K562 (cell line): Measurements from ENCODE around the gene SAFB. TPM values are rescaled to one million over a fixed set of nuclear protein-coding genes. Genes with fewer than 3 reads are reported as not detected.

Experiments
- ATAC-seq: fragments of 200-7000 bp; cut with Tn5 transposase; 3 replicates; pipeline ENCODE4 v1.9.1; 2020; ENCODE audit warnings: moderate library complexity
- BruUV-seq: library from RNA; stranded (reverse); fragments of 400-500 nt; replicated peaks from 2 replicates; lab custom pipeline; 2021; lab: Mats Ljungman, UMichigan
- CTCF ChIA-PET: fragments of 300-600 bp; formaldehyde crosslinking; extraction: SDS; loops from one replicate; lab custom pipeline; 2021; ENCODE audit warnings: low intra/inter-chr PET ratio; lab: Yijun Ruan, JAX
- POLR2A ChIA-PET: fragments of 300-600, 350-650 bp; sonication (Branson Sonifier 250); formaldehyde crosslinking; extraction: SDS; loops from one replicate; lab custom pipeline; 2021; ENCODE audit warnings: antibody characterized with exemption, inconsistent platforms; lab: Yijun Ruan, JAX
- DNase-seq, 4 experiments: peaks; one replicate each; pipeline versions ENCODE4 v3.0.0 to v3.0.0-alpha.2; 2011 to 2018; ENCODE audit warnings: low spot score in 3 of 4, mixed read lengths in 3 of 4; ENCODE audit errors: extremely low read depth in 1 of 4
- FAIRE-seq: peaks from 2 replicates; lab custom pipeline; 2011; peaks lifted over from hg19 to GRCh38; lab: Jason Lieb, UNC
- H2AFZ ChIP-seq: 2 replicates; pipeline ENCODE4 v1.6.0; 2011; ENCODE audit warnings: low read depth, low read length, control low read depth, inconsistent platforms
- H3K27ac ChIP-seq: fragments of 200-600 bp; 3 replicates; pipeline ENCODE4 v1.8.0; 2011; ENCODE audit warnings: low read depth, mild to moderate bottlenecking, control low read depth, inconsistent platforms, low read length, moderate library complexity, mixed read lengths; ENCODE audit errors: extremely low read depth
- H3K27me3 ChIP-seq, 2 experiments: fragments of 300-600 bp in 1 of 2; 2 replicates in 1 of 2; 3 replicates in 1 of 2; pipeline versions ENCODE4 v1.6.0 to v1.8.0; 2011; ENCODE audit warnings: inconsistent platforms in 2 of 2, low read length in 2 of 2, mild to moderate bottlenecking in 1 of 2, mixed read lengths in 1 of 2, moderate library complexity in 1 of 2; ENCODE audit not compliant: control insufficient read depth in 2 of 2, insufficient read depth in 2 of 2
- H3K36me3 ChIP-seq: fragments of 300-600 bp; 3 replicates; pipeline ENCODE4 v1.8.0; 2011; ENCODE audit warnings: mild to moderate bottlenecking, low read length, inconsistent platforms; ENCODE audit not compliant: control insufficient read depth, insufficient read depth
- H3K4me1 ChIP-seq, 2 experiments: fragments of 200-600 bp in 1 of 2; replicated peaks in 1 of 2; 2 replicates in 1 of 2; 3 replicates in 1 of 2; pipeline versions ENCODE4 v1.5.1 to v1.8.0; 2011; ENCODE audit warnings: inconsistent platforms in 2 of 2, low read length in 2 of 2, mild to moderate bottlenecking in 1 of 2, mixed read lengths in 1 of 2, moderate library complexity in 1 of 2; ENCODE audit not compliant: control insufficient read depth in 2 of 2, insufficient read depth in 2 of 2
- H3K4me2 ChIP-seq: 2 replicates; pipeline ENCODE4 v1.6.1; 2011; ENCODE audit warnings: low read length, control low read depth, inconsistent platforms, mixed read lengths; ENCODE audit not compliant: insufficient read depth
- H3K4me3 ChIP-seq: fragments of 200-600 bp; sonication (generic), shearing (Covaris generic); 2 replicates; pipeline ENCODE4 v1.5.1; 2016; ENCODE audit warnings: control low read depth, inconsistent platforms
- H3K79me2 ChIP-seq: fragments of 200-600 bp; 3 replicates; pipeline ENCODE4 v1.8.0; 2011; ENCODE audit warnings: low read length, inconsistent platforms; ENCODE audit not compliant: control insufficient read depth, insufficient read depth
- H3K9ac ChIP-seq, 2 experiments: 2 replicates each; pipeline versions ENCODE4 v1.6.0 to v1.6.1; 2011; ENCODE audit warnings: low read depth in 2 of 2, low read length in 2 of 2, control low read depth in 1 of 2, inconsistent platforms in 1 of 2, mild to moderate bottlenecking in 1 of 2, mixed read lengths in 1 of 2; ENCODE audit not compliant: insufficient read depth in 1 of 2
- H3K9me1 ChIP-seq: one replicate; pipeline ENCODE4 v1.6.0; 2011; ENCODE audit warnings: inconsistent platforms, mild to moderate bottlenecking, low read length, moderate library complexity; ENCODE audit not compliant: control insufficient read depth, insufficient read depth
- H3K9me3 ChIP-seq: replicated peaks from 2 replicates; pipeline ENCODE4 v1.5.1; 2011; ENCODE audit warnings: low read depth, low read length, inconsistent platforms; ENCODE audit not compliant: control insufficient read depth, insufficient read depth
- H4K20me1 ChIP-seq: replicated peaks from 2 replicates; pipeline ENCODE4 v1.6.1; 2011; ENCODE audit warnings: low read length, inconsistent platforms, mixed read lengths; ENCODE audit not compliant: control insufficient read depth, insufficient read depth
- BACH1 ChIP-seq: fragments of 200-800 bp; sonication (Bioruptor generic); IDR thresholded peaks from 2 replicates; pipeline ENCODE4 v1.6.1; 2016; ENCODE audit warnings: missing genetic modification characterization, missing compliant biosample characterization
- CBFA2T2 ChIP-seq: fragments of 450-650 bp; conservative IDR thresholded peaks from 2 replicates; pipeline ENCODE4 v1.6.1; 2017; ENCODE audit warnings: mild to moderate bottlenecking
- MTA3 ChIP-seq: fragments of 450-650 bp; formaldehyde crosslinking; IDR thresholded peaks from 2 replicates; pipeline ENCODE4 v1.6.1; 2017; ENCODE audit warnings: mild to moderate bottlenecking, borderline replicate concordance
- NFRKB ChIP-seq: fragments of 450-650 bp; IDR thresholded peaks from 2 replicates; pipeline ENCODE4 v1.6.1; 2016; ENCODE audit warnings: low read depth
- PCBP2 ChIP-seq: fragments of 200-400 bp; formaldehyde crosslinking; IDR thresholded peaks from 2 replicates; pipeline ENCODE4 v1.6.1; 2018; ENCODE audit warnings: low read length, low read depth, mild to moderate bottlenecking, moderate library complexity; ENCODE audit not compliant: poor library complexity, severe bottlenecking
- PHF21A ChIP-seq: fragments of 450-650 bp; IDR thresholded peaks from 2 replicates; pipeline ENCODE4 v1.6.1; 2017; ENCODE audit warnings: low read depth, borderline replicate concordance
- SMAD4 ChIP-seq: fragments of 250-450 bp; sonication (Bioruptor Pico); conservative IDR thresholded peaks from 2 replicates; pipeline ENCODE4 v1.8.0; 2021; ENCODE audit warnings: inconsistent platforms, mild to moderate bottlenecking, moderate library complexity
- SMARCC2 ChIP-seq: fragments of 450-650 bp; IDR thresholded peaks from 2 replicates; pipeline ENCODE4 v1.6.1; 2017; ENCODE audit warnings: antibody characterized with exemption, moderate library complexity, mild to moderate bottlenecking, low read depth
- SP1 ChIP-seq: sonication (generic); formaldehyde crosslinking; IDR thresholded peaks from 2 replicates; pipeline ENCODE4 v1.8.1; 2022; ENCODE audit warnings: mild to moderate bottlenecking, missing genetic modification reagents
- ZFPM2 ChIP-seq: fragments of 250-450 bp; sonication (Bioruptor Pico); IDR thresholded peaks from 2 replicates; pipeline ENCODE4 v1.5.1; 2022; ENCODE audit warnings: mild to moderate bottlenecking
- ZNF134 ChIP-seq: fragments of 250-450 bp; sonication (Bioruptor Pico); conservative IDR thresholded peaks from 2 replicates; pipeline ENCODE4 v1.4.0; 2020
- WGBS: fragments of 100-300 bp; shearing (Covaris generic); methylation state at CpG from one replicate; pipeline ENCODE4 v1.1.6; 2016; ENCODE audit warnings: low coverage, mixed read lengths; ENCODE audit not compliant: insufficient coverage; ENCODE audit errors: missing lambda C conversion rate; 5-methylcytosine and 5-hydroxymethylcytosine counted together
- in situ Hi-C: fragments of 300-500 bp; cut with MboI; formaldehyde crosslinking; loops from 4 replicates; pipeline ENCODE4 v1.15.0; 2018; ENCODE audit warnings: inconsistent platforms, mixed read lengths
- intact Hi-C: fragments of 100-400 bp; cut with micrococcal nuclease; formaldehyde crosslinking; loops from 2 replicates; pipeline ENCODE4 v1.14.2; 2022
- polyA plus RNA-seq, 8 experiments: library from polyadenylated mRNA; depleted of rRNA in 4 of 8; stranded (reverse) in 5 of 8; unstranded in 3 of 8; fragments of >200 nt; fragmentation: Nextera tagmentation in 2 of 8; fragmentation: Illumina TruSeq in 1 of 8; extraction: Ambion mirVana in 2 of 8; extraction: Trizol in 1 of 8; gene quantifications; 2 replicates each; pipeline versions ENCODE4 v1.2.1 to v1.2.3, GENCODE V29; 2011 to 2014; ENCODE audit warnings: inconsistent platforms in 1 of 8, missing spikeins in 1 of 8
- total RNA-seq, 7 experiments: library from RNA; depleted of rRNA in 6 of 7; stranded (reverse); fragments of >200 nt in 6 of 7; fragmentation: Illumina TruSeq in 2 of 7; extraction: Trizol in 2 of 7; gene quantifications; 2 replicates each; pipeline versions ENCODE4 v1.2.1 to v1.2.3, GENCODE V29; 2011 to 2021; ENCODE audit warnings: low replicate concordance in 1 of 7
- TF ChIP-seq, protein P1 (sequence below): sonication (generic); formaldehyde crosslinking; IDR thresholded peaks from 2 replicates; pipeline ENCODE4 v1.8.1; 2023; ENCODE audit warnings: missing genetic modification reagents, mild to moderate bottlenecking, borderline replicate concordance
- TF ChIP-seq, protein P2 (sequence below): fragments of 200-800 bp; sonication (Bioruptor generic); IDR thresholded peaks from 2 replicates; pipeline ENCODE4 v1.6.1; 2017; ENCODE audit warnings: missing genetic modification characterization, missing compliant biosample characterization
- TF ChIP-seq, protein P3 (sequence below): fragments of 250-450 bp; sonication (Bioruptor Pico); IDR thresholded peaks from 2 replicates; pipeline ENCODE4 v1.4.0; 2020; ENCODE audit warnings: mild to moderate bottlenecking, moderate library complexity, borderline replicate concordance
- TF ChIP-seq, protein P4 (sequence below): fragments of 250-450 bp; sonication (Bioruptor Pico); IDR thresholded peaks from 2 replicates; pipeline ENCODE4 v1.8.0; 2021; ENCODE audit warnings: moderate library complexity, mild to moderate bottlenecking, inconsistent platforms

SAFB gene
- total and polyA plus RNA-seq, 9 of the 15 experiments (the other 6 are each of a cell fraction or from before 2014, with no cell fraction given), result 1.1 to 151 (median 83.1) TPM

DNA sequence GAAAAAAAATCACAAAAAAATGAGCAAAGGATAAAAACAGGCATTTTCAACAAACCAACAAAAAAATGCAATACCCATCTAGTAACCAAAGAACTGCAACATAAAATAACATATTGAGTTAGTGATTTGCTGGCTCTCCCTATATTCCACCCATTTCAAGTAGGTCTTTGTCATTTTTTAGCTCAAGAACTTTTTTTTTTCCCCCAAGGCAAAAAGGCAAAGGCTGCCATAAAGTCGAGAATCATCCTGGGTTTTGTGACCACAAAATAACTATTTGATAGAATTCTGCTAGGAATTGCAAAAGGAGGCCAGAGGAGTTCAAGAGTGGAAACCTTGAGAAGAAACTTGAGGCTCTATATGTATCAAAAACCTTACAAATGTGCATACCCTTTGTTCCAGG lies 5.8 kb upstream of the SAFB start:
- H4K20me1 ChIP-seq, result peaks cover 4% of the 10 kb centered on the region; the same call in 1 of the 2 replicates
- in situ Hi-C loops, result no loop called here
- no peak for TF ChIP-seq PCBP2
- TF ChIP-seq SP1 (CRISPR knock-in tag), result no peak
- TF ChIP-seq, protein P1, sequence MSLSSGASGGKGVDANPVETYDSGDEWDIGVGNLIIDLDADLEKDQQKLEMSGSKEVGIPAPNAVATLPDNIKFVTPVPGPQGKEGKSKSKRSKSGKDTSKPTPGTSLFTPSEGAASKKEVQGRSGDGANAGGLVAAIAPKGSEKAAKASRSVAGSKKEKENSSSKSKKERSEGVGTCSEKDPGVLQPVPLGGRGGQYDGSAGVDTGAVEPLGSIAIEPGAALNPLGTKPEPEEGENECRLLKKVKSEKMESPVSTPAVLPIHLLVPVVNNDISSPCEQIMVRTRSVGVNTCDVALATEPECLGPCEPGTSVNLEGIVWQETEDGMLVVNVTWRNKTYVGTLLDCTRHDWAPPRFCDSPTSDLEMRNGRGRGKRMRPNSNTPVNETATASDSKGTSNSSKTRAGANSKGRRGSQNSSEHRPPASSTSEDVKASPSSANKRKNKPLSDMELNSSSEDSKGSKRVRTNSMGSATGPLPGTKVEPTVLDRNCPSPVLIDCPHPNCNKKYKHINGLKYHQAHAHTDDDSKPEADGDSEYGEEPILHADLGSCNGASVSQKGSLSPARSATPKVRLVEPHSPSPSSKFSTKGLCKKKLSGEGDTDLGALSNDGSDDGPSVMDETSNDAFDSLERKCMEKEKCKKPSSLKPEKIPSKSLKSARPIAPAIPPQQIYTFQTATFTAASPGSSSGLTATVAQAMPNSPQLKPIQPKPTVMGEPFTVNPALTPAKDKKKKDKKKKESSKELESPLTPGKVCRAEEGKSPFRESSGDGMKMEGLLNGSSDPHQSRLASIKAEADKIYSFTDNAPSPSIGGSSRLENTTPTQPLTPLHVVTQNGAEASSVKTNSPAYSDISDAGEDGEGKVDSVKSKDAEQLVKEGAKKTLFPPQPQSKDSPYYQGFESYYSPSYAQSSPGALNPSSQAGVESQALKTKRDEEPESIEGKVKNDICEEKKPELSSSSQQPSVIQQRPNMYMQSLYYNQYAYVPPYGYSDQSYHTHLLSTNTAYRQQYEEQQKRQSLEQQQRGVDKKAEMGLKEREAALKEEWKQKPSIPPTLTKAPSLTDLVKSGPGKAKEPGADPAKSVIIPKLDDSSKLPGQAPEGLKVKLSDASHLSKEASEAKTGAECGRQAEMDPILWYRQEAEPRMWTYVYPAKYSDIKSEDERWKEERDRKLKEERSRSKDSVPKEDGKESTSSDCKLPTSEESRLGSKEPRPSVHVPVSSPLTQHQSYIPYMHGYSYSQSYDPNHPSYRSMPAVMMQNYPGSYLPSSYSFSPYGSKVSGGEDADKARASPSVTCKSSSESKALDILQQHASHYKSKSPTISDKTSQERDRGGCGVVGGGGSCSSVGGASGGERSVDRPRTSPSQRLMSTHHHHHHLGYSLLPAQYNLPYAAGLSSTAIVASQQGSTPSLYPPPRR (CRISPR knock-in tag), result no peak
- TF ChIP-seq ZNF134, result no peak
- no peak for TF ChIP-seq PHF21A
- no peak for TF ChIP-seq NFRKB
- TF ChIP-seq BACH1, result no peak
- TF ChIP-seq MTA3, result no peak
- TF ChIP-seq, protein P2, sequence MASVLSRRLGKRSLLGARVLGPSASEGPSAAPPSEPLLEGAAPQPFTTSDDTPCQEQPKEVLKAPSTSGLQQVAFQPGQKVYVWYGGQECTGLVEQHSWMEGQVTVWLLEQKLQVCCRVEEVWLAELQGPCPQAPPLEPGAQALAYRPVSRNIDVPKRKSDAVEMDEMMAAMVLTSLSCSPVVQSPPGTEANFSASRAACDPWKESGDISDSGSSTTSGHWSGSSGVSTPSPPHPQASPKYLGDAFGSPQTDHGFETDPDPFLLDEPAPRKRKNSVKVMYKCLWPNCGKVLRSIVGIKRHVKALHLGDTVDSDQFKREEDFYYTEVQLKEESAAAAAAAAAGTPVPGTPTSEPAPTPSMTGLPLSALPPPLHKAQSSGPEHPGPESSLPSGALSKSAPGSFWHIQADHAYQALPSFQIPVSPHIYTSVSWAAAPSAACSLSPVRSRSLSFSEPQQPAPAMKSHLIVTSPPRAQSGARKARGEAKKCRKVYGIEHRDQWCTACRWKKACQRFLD, result no peak
- TF ChIP-seq, protein P3, sequence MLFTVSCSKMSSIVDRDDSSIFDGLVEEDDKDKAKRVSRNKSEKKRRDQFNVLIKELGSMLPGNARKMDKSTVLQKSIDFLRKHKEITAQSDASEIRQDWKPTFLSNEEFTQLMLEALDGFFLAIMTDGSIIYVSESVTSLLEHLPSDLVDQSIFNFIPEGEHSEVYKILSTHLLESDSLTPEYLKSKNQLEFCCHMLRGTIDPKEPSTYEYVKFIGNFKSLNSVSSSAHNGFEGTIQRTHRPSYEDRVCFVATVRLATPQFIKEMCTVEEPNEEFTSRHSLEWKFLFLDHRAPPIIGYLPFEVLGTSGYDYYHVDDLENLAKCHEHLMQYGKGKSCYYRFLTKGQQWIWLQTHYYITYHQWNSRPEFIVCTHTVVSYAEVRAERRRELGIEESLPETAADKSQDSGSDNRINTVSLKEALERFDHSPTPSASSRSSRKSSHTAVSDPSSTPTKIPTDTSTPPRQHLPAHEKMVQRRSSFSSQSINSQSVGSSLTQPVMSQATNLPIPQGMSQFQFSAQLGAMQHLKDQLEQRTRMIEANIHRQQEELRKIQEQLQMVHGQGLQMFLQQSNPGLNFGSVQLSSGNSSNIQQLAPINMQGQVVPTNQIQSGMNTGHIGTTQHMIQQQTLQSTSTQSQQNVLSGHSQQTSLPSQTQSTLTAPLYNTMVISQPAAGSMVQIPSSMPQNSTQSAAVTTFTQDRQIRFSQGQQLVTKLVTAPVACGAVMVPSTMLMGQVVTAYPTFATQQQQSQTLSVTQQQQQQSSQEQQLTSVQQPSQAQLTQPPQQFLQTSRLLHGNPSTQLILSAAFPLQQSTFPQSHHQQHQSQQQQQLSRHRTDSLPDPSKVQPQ (CRISPR knock-in tag), result no peak
- TF ChIP-seq CBFA2T2, result no peak
- TF ChIP-seq SMARCC2, result no peak
- TF ChIP-seq, protein P4, sequence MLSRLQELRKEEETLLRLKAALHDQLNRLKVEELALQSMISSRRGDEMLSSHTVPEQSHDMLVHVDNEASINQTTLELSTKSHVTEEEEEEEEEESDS (CRISPR knock-in tag), result no peak
- no peak for TF ChIP-seq SMAD4
- TF ChIP-seq ZFPM2 (CRISPR knock-in tag), result no peak

More for the DNA sequence above, 5.8 kb upstream of the SAFB start:
- H3K4me2 ChIP-seq, result no peak overlapping the region
- no peaks in the 10 kb centered on the region for H3K27me3 ChIP-seq
- 87% methylated on average over 1 of the region's 1 CpG for WGBS
- H3K79me2 ChIP-seq, result peaks cover 66% of the 10 kb centered on the region
- H3K4me3 ChIP-seq, result no peak overlapping the region
- ChIA-PET POLR2A (interaction anchor here (0.6 to 2.7 kb wide), 2 partner anchors 8 to 506 kb away, joined by 3 to 11 read pairs; no protein-coding TSS in a partner anchor), CTCF (no interaction called here)
- no peak overlapping the region for H3K9ac ChIP-seq
- DNase-seq (no peak), ATAC-seq (no peak), FAIRE-seq (no peak)
- no peak overlapping the region for H3K27ac ChIP-seq
- H3K9me1 ChIP-seq, result no peaks in the 10 kb centered on the region
- intact Hi-C loops, result no loop called here
- no peaks in the 10 kb centered on the region for H3K9me3 ChIP-seq
- BruUV-seq, result no TSS peak
- peaks cover 93% of the 10 kb centered on the region for H3K36me3 ChIP-seq
- peaks cover 6 to 16% of the 10 kb centered on the region in 2 experiments for H3K4me1 ChIP-seq
- no peak overlapping the region for H2AFZ ChIP-seq
